Smooth muscle cell (in vitro differentiated cells): ENCODE results near the gene CACNA2D4. TPM values are rescaled to one million over a fixed set of nuclear protein-coding genes. Genes with fewer than 3 reads are reported as not detected.

Source experiments
- DNase-seq: peaks from one replicate; lab custom pipeline; 2025; ENCODE audit not compliant: unreplicated experiment; lab: John Stamatoyannopoulos, UW
- H2AFZ ChIP-seq: fragments of 200-600 bp; sonication (generic); 2 replicates; pipeline ENCODE4 v1.6.0; 2016; ENCODE audit warnings: antibody characterized with exemption, low read depth, mild to moderate bottlenecking
- H3F3A ChIP-seq: fragments of 200-600 bp; sonication (generic); 2 replicates; pipeline ENCODE4 v1.6.0; 2017; ENCODE audit warnings: antibody characterized with exemption, low read depth
- H3K27ac ChIP-seq: fragments of 200-600 bp; sonication (generic); 2 replicates; pipeline ENCODE4 v1.5.1; 2016; ENCODE audit warnings: low read depth, mild to moderate bottlenecking
- H3K27me3 ChIP-seq: fragments of 200-600 bp; sonication (generic); 2 replicates; pipeline ENCODE4 v1.6.1; 2016; ENCODE audit warnings: low read depth, mild to moderate bottlenecking
- H3K36me3 ChIP-seq: fragments of 200-600 bp; sonication (generic); 2 replicates; pipeline ENCODE4 v1.5.1; 2016; ENCODE audit warnings: low read depth
- H3K4me1 ChIP-seq: fragments of 200-600 bp; sonication (generic); 2 replicates; pipeline ENCODE4 v1.5.1; 2016; ENCODE audit warnings: low read depth
- H3K4me2 ChIP-seq: fragments of 200-600 bp; sonication (generic); 2 replicates; pipeline ENCODE4 v1.6.0; 2016; ENCODE audit warnings: mild to moderate bottlenecking
- H3K4me3 ChIP-seq: fragments of 200-600 bp; sonication (generic); 2 replicates; pipeline ENCODE4 v1.5.1; 2016; ENCODE audit warnings: mild to moderate bottlenecking
- H3K79me2 ChIP-seq: fragments of 200-600 bp; sonication (generic); 2 replicates; pipeline ENCODE4 v1.6.0; 2016; ENCODE audit warnings: low read depth, mild to moderate bottlenecking
- H3K9ac ChIP-seq: fragments of 200-600 bp; sonication (generic); 2 replicates; pipeline ENCODE4 v1.6.0; 2016; ENCODE audit warnings: low read depth
- H3K9me3 ChIP-seq: fragments of 200-600 bp; sonication (generic); replicated peaks from 2 replicates; pipeline ENCODE4 v1.5.1; 2016; ENCODE audit warnings: low read depth
- H4K20me1 ChIP-seq: fragments of 200-600 bp; sonication (generic); 2 replicates; pipeline ENCODE4 v1.6.0; 2016; ENCODE audit warnings: low read depth
- WGBS: methylation state at CpG from one replicate; pipeline ENCODE4 v1.1.7; 2016; ENCODE audit warnings: low lambda C conversion rate; 5-methylcytosine and 5-hydroxymethylcytosine counted together
- polyA plus RNA-seq: library from polyadenylated mRNA; unstranded; fragments of >200 nt; fragmentation: Nextera tagmentation; extraction: Ambion mirVana; gene quantifications from 2 replicates; pipeline ENCODE4 v1.2.1, GENCODE V29; 2016
- total RNA-seq: library from RNA; depleted of rRNA; stranded (reverse); fragments of >200 nt; gene quantifications from 2 replicates; pipeline ENCODE4 v1.2.3, GENCODE V29; 2014
- TF ChIP-seq, protein P1 (sequence below): fragments of 200-600 bp; sonication (generic); IDR thresholded peaks from 2 replicates; pipeline ENCODE4 v1.5.1; 2017; ENCODE audit warnings: borderline replicate concordance, mild to moderate bottlenecking, antibody characterized with exemption; ENCODE audit not compliant: insufficient read depth, poor library complexity, severe bottlenecking

CACNA2D4 gene
- total and polyA plus RNA-seq, 2 experiments from 2014 or later: 0.98 TPM; not detected in 1

DNA sequence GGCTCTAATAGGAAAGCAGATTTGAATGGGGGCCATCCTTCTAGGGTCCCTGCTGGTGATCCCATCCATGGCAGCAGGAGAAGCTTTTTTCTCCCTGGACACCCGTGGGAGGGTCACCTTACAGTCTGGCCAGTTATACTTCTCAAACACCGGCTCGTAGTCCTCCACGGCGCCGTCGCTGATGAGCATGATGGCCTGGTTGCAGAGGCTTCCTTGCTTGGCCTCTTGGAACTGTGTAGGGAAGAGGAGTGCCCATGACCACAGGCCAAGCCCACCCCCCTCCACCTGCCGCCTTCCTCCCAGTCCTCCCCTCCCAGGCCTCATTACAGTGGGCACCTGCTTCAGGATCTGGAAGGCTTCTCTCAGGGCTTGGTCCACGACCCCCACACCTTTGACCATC is 33.8 kb downstream of the CACNA2D4 start:
- Histone ChIP-seq H4K20me1 (no peaks in the 10 kb centered on the region), H3K27me3 (no peaks in the 10 kb centered on the region), H3K27ac (no peak overlapping the region), H2AFZ (no peak overlapping the region), H3K4me1 (no peaks in the 10 kb centered on the region), H3K4me2 (no peak overlapping the region), H3K9ac (no peak overlapping the region), H3K79me2 (no peaks in the 10 kb centered on the region), H3K36me3 (no peaks in the 10 kb centered on the region), H3F3A (no peaks in the 10 kb centered on the region), H3K9me3 (no peaks in the 10 kb centered on the region), H3K4me3 (no peak overlapping the region)
- no peak for DNase-seq
- WGBS: 88% methylated on average over 9 of the region's 9 CpGs
- TF ChIP-seq, protein P1, sequence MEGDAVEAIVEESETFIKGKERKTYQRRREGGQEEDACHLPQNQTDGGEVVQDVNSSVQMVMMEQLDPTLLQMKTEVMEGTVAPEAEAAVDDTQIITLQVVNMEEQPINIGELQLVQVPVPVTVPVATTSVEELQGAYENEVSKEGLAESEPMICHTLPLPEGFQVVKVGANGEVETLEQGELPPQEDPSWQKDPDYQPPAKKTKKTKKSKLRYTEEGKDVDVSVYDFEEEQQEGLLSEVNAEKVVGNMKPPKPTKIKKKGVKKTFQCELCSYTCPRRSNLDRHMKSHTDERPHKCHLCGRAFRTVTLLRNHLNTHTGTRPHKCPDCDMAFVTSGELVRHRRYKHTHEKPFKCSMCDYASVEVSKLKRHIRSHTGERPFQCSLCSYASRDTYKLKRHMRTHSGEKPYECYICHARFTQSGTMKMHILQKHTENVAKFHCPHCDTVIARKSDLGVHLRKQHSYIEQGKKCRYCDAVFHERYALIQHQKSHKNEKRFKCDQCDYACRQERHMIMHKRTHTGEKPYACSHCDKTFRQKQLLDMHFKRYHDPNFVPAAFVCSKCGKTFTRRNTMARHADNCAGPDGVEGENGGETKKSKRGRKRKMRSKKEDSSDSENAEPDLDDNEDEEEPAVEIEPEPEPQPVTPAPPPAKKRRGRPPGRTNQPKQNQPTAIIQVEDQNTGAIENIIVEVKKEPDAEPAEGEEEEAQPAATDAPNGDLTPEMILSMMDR: no peak

DNA sequence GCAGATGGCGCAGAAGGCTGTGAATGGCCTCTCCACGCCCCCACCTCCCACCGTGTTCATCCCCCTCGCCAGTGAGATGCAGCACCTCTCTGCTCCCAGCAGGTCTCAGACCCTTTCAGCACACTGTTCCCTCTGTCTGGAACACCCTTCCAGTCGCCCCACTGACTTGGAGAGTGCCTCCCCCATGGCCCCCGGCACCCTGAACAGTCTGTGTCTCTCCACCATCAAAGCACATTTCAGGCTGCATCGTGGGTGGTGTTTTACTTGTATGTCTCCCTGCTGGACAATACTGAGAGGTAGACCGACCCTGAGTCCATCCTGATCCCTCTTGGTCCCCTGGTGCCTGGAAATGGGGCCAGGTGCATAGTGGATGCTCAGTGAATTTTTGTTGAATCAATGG is 34.9 kb downstream of the CACNA2D4 start:
- Histone ChIP-seq H3K4me1 (no peaks in the 10 kb centered on the region), H2AFZ (no peak overlapping the region), H3K4me3 (no peak overlapping the region), H3K9me3 (no peaks in the 10 kb centered on the region), H3K36me3 (no peaks in the 10 kb centered on the region), H3K4me2 (no peak overlapping the region), H3K79me2 (no peaks in the 10 kb centered on the region), H4K20me1 (no peaks in the 10 kb centered on the region), H3K27me3 (no peaks in the 10 kb centered on the region), H3F3A (no peaks in the 10 kb centered on the region), H3K9ac (no peak overlapping the region), H3K27ac (no peak overlapping the region)
- 91% methylated on average over 8 of the region's 8 CpGs for WGBS
- no peak for DNase-seq
- TF ChIP-seq, protein P1: no peak

DNA sequence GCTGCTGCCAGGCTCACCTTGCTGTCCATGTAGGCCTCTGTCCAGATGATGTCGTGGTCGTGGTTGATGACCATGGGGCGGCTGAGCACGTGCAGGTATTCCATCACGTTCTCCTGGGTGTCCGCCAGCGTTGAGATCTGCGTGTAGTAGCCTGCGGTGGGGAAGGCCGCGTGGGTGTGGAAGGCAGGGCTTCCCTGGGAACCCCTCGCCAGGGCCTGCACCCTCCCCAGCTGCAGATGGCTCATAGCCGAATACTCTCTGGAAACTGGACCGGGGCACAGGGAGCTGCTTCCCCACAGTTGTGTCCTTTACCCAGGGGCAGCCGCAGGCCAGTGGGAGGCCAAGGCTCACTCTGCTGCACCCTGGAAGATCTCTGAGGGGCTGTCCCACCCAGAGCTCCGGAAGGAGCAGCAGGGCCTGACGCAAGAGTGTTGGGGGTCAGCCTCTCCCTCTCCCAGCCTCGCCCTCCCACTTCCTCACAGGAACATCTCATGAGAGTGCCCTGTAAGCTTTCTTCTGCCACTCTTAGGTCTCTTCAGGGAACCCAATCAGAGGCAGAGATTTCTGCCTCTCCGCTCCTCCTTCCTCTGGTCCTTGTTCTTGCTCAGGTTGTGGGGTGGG is 35.5 kb downstream of the CACNA2D4 start:
- 95% methylated on average over 19 of the region's 19 CpGs for WGBS
- no peak for DNase-seq

More for the DNA sequence above, 35.5 kb downstream of the CACNA2D4 start:
- TF ChIP-seq, protein P1: no peak
- Histone ChIP-seq H3K36me3 (no peaks in the 10 kb centered on the region), H3K4me1 (no peaks in the 10 kb centered on the region), H3K27me3 (no peaks in the 10 kb centered on the region), H3F3A (no peaks in the 10 kb centered on the region), H2AFZ (no peak overlapping the region), H3K4me3 (no peak overlapping the region), H4K20me1 (no peaks in the 10 kb centered on the region), H3K27ac (no peak overlapping the region), H3K9me3 (no peaks in the 10 kb centered on the region), H3K9ac (no peak overlapping the region), H3K4me2 (no peak overlapping the region), H3K79me2 (no peaks in the 10 kb centered on the region)
